ENCODE measurements around the gene RNLS.

The RNLS gene

DNA sequence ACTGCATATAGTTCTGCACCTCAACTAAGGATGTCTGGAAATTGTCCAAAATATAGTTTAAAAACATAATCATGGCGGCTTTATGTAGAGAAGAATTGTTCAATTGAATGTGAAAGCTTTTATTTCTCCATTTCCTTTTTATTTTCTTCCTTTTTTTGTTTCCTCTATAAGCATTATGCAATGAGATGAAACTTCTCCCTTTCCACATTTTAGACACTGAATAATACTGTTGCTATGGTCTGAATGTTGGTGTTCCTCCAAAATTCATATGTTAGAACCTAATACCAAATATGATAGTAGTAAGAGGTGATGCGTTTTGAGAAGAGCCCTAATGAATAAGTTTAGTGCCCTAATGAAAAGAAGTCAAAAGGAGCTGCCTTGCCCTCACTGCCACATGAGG lies 175.0 kb downstream of the RNLS start:
- TF ChIP-seq, protein P1, sequence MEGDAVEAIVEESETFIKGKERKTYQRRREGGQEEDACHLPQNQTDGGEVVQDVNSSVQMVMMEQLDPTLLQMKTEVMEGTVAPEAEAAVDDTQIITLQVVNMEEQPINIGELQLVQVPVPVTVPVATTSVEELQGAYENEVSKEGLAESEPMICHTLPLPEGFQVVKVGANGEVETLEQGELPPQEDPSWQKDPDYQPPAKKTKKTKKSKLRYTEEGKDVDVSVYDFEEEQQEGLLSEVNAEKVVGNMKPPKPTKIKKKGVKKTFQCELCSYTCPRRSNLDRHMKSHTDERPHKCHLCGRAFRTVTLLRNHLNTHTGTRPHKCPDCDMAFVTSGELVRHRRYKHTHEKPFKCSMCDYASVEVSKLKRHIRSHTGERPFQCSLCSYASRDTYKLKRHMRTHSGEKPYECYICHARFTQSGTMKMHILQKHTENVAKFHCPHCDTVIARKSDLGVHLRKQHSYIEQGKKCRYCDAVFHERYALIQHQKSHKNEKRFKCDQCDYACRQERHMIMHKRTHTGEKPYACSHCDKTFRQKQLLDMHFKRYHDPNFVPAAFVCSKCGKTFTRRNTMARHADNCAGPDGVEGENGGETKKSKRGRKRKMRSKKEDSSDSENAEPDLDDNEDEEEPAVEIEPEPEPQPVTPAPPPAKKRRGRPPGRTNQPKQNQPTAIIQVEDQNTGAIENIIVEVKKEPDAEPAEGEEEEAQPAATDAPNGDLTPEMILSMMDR (IDR thresholded peaks at IDR 0.05; ENCODE audit: borderline replicate concordance, control extremely low read depth, extremely low read depth, insufficient read depth, missing control alignments): no peak
- in situ Hi-C loops (cut with MboI; ENCODE audit: low sequenced_read_pairs, unreplicated experiment): no loop called here
- DNase-seq (ENCODE audit: low spot score): no peak

DNA sequence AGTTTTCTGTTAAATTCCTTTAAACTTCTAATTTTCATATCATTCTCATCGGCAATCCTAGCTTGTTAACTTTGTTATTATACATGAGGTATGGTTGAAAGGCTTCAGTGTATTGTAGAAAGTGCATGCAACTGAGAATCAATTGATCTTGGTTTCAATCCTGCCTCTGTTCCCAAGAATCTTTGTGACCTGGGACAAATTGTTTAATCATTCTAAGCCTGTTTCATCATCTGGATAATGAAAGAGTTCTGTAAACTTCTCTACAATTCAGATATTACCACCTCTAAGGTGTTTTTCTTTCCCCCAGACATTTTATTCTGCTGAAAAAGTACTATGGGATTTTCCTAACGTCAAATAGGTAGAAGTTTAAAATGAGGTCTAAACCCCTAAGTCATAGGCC lies 179.0 kb downstream of the RNLS start:
- TF ChIP-seq, protein P1 (IDR thresholded peaks at IDR 0.05; ENCODE audit: borderline replicate concordance, control extremely low read depth, extremely low read depth, insufficient read depth, missing control alignments): no peak
- no peak for DNase-seq (ENCODE audit: low spot score)
- in situ Hi-C loops (cut with MboI; ENCODE audit: low sequenced_read_pairs, unreplicated experiment): no loop called here

DNA sequence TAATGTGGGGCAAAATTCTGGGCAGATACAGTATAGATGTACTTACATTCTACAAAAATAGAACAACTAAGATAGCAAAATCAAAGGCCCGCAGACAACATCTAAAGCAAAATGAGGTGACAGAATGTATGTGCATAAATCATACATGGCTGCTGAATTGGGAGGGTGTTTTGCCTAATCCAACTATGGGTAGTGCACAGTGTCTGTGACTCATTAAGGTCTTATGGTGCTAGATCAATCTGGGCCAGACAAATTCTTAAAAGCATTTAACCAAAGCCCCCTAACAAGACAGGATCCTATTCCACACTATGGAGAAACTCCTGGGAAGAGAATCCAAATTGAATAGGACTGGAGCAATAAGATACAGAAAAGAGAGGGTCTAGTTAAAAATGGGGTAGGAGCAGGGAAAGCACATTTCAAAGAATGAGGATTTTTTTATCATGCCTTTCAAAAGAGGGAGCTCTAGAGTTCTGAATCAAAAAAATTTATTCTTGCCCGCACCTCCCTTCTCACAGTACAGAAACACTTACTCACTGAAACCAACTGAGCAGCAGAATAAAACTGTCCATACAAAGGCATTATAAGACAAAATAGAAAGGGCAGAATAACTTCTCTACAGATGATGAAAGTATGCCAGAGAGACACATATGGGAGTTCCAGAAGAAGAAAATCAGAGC lies 181.3 kb downstream of the RNLS start:
- no peak for DNase-seq (ENCODE audit: low spot score)
- TF ChIP-seq, protein P1 (IDR thresholded peaks at IDR 0.05; ENCODE audit: borderline replicate concordance, control extremely low read depth, extremely low read depth, insufficient read depth, missing control alignments): no peak
- in situ Hi-C loops (cut with MboI; ENCODE audit: low sequenced_read_pairs, unreplicated experiment): no loop called here

DNA sequence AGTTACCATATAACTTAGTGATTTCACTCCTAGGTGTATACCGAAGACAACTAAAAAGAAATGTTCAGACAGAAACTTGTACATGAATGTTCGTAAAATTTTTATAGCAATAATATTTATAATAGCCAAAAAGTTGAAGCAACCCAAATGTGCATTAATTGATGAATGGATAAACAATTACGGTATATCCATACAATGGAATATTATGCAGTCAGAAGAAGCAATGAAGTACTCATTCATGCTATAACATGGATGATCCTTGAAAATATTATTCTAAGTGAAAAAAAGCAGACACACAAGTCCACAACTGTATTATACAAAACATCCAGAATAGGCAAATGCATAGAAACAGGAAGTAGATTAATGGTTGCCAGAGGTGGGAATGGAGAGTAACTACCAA lies 183.9 kb downstream of the RNLS start:
- TF ChIP-seq, protein P1 (IDR thresholded peaks at IDR 0.05; ENCODE audit: borderline replicate concordance, control extremely low read depth, extremely low read depth, insufficient read depth, missing control alignments): no peak
- no peak for DNase-seq (ENCODE audit: low spot score)
- in situ Hi-C loops (cut with MboI; ENCODE audit: low sequenced_read_pairs, unreplicated experiment): loop anchor here (10.0 kb wide), 1 partner anchor 146 kb away; no protein-coding TSS in a partner anchor

DNA sequence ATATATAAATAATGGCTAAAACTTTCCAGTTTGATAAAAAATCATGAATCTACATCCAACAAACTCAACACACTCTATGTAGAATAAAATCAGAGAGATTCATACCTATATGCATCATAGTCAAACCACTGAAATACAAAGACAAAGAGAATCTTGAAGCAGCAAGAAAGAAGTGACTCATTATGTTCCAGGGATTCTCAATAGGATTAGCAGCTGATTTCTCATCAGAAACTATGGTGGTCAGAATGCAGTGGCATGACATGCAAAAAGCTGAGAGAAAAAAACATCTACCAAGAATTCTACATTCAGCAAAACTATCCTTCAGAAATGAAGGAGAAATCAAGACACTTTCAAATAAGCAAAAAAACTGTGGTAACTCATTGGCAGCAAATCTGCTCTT lies 187.4 kb downstream of the RNLS start:
- DNase-seq (ENCODE audit: low spot score): no peak
- in situ Hi-C loops (cut with MboI; ENCODE audit: low sequenced_read_pairs, unreplicated experiment): loop anchor here (10.0 kb wide), 1 partner anchor 149 kb away; no protein-coding TSS in a partner anchor
- TF ChIP-seq, protein P1 (IDR thresholded peaks at IDR 0.05; ENCODE audit: borderline replicate concordance, control extremely low read depth, extremely low read depth, insufficient read depth, missing control alignments): no peak

DNA sequence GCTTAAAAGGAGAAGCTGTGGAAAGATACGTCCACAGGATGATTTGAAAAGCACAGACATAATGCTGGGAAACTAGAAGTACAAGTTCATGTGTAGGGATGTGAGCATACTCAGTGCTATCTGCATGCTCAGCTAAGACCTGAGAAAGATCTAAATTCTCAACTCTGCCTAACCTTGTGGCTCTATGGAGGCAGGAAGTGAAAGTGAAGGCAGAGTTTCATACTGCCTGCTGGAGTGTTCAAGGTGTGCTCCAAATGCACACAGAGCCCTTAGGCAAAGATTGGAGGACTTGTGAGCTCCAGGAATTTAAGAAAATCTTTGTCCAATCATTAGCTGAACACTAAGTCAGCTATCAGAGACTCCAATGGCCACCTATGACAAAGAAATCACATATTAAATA lies 190.9 kb downstream of the RNLS start:
- peak; percentile 7 for DNase-seq (ENCODE audit: low spot score)
- in situ Hi-C loops (cut with MboI; ENCODE audit: low sequenced_read_pairs, unreplicated experiment): loop anchor here (10.0 kb wide), 1 partner anchor 153 kb away; no protein-coding TSS in a partner anchor
- TF ChIP-seq, protein P1 (IDR thresholded peaks at IDR 0.05; ENCODE audit: borderline replicate concordance, control extremely low read depth, extremely low read depth, insufficient read depth, missing control alignments): no peak
